ENCODE data around the gene LZTR1. TPM values are rescaled to one million over a fixed set of nuclear protein-coding genes. Genes with fewer than 3 reads are reported as not detected.

LZTR1 gene
- total and polyA plus RNA-seq, 10 donors = 21.9 to 76.2 (median 54.2) TPM

DNA sequence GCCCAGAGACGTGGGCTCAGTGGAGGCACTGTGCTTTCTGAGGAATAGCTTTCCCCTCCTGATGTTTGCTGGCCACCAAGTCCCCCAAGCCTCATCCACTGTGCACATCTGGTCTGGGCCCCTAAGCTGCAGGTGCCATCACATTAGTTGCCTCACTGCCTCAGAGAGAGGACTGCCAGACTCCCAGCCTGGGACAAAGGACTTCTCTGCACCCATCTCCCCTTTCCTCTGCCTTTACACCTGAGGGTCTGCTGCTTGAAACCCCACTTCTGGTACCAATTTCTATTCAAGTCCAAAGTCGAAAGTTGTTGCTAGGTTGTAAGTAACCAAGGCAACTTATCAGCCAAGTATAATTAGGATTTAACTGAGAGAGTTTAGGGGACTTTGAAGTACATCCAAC is 3.7 kb upstream of the LZTR1 start:
- no peak for DNase-seq
- no peak overlapping the region for H3K27ac ChIP-seq
- TF ChIP-seq POLR2AphosphoS5 (IDR thresholded peaks at IDR 0.05) (no peak), POLR2A (IDR thresholded peaks at IDR 0.05) (no peak), CTCF (IDR thresholded peaks at IDR 0.05 in 8 of 11, conservative IDR thresholded peaks at IDR 0.05 in 3 of 11) (no peak)
- peaks cover 0 to 13% (median 8%) of the 10 kb centered on the region in 8 donors for H3K9me3 ChIP-seq
- intact Hi-C loops (cut with DNase I; ENCODE audit: low total_unique reads) = no loop called here
- H3K27me3 ChIP-seq (replicated peaks in 1 of 7) = no peaks in the 10 kb centered on the region
- no peak overlapping the region for H3K4me3 ChIP-seq
- peaks cover 0 to under 1% (median 0%) of the 10 kb centered on the region in 6 donors for H3K36me3 ChIP-seq
- H3K4me1 ChIP-seq = peaks cover 14 to 44% (median 34%) of the 10 kb centered on the region in 6 donors
- WGBS, 5 donors = 87 to 95% (median 91%) methylated on average over 2 of the region's 2 CpGs

DNA sequence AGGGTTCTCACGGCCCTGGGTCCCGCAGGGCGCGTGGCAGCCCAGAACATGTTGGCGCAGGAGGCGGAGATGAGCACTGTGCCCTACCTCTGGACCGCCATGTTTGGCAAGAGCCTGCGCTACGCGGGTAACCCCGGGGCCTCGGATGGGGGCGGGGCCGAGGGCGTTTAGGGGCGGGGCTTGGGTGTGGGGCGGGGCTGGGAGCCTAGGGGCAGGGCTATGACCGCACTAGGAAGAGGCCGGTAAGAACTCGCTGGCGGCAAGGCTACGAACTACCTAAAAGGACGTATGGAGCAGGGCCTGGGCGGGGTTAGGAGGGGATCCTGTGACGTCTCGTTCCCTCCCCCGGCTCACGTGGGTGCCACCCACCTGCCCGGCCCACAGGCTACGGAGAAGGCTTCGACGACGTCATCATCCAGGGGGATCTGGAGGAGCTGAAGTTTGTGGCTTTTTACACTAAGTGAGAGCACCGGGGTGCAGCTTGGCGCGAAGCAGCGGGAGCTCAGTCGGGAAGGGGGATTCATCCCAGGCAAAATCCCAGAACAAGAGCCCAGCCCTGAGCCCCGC is 2.8 kb upstream of the LZTR1 start:
- DNase-seq = no peak
- no peaks in the 10 kb centered on the region for H3K27me3 ChIP-seq (replicated peaks in 1 of 7)
- H3K4me1 ChIP-seq = peaks cover 18 to 50% (median 40%) of the 10 kb centered on the region in 6 donors
- TF ChIP-seq POLR2AphosphoS5 (IDR thresholded peaks at IDR 0.05) = peak; percentile 29 to 54 (median 44)
- no peak for TF ChIP-seq CTCF (IDR thresholded peaks at IDR 0.05 in 8 of 11, conservative IDR thresholded peaks at IDR 0.05 in 3 of 11)
- intact Hi-C loops (cut with DNase I; ENCODE audit: low total_unique reads) = no loop called here
- peaks cover 0 to 13% (median 8%) of the 10 kb centered on the region in 8 donors for H3K9me3 ChIP-seq
- 15 to 21% (median 19%) methylated on average over 24 to 39 of the region's 39 CpGs for WGBS, 5 donors
- peak overlapping the region in 4 of 8 donors; percentile 5 to 77 (median 19) for H3K4me3 ChIP-seq
- H3K36me3 ChIP-seq = peaks cover 0 to 10% (median 0%) of the 10 kb centered on the region in 6 donors
- peak overlapping the region in 1 of 8 donors; percentile 31 for H3K27ac ChIP-seq

GRCh38 chr22:20979940-20980453 is 2.1 kb upstream of the LZTR1 start:
- WGBS, 5 donors = 49 to 71% (median 62%) methylated on average over 11 to 13 of the region's 13 CpGs
- Histone ChIP-seq H3K27ac (peak overlapping the region in 1 of 8 donors; percentile 31), H3K27me3 (replicated peaks in 1 of 7) (no peaks in the 10 kb centered on the region), H3K4me3 (peak overlapping the region in 4 of 8 donors; percentile 5 to 77 (median 19)), H3K9me3 (peaks cover 0 to 13% (median 8%) of the 10 kb centered on the region in 8 donors), H3K4me1 (peaks cover 18 to 50% (median 40%) of the 10 kb centered on the region in 6 donors), H3K36me3 (peaks cover 0 to 16% (median 0%) of the 10 kb centered on the region in 6 donors)
- intact Hi-C loops (cut with DNase I; ENCODE audit: low total_unique reads) = no loop called here
- no peak for DNase-seq
- TF ChIP-seq POLR2AphosphoS5 (IDR thresholded peaks at IDR 0.05) (no peak), CTCF (IDR thresholded peaks at IDR 0.05 in 8 of 11, conservative IDR thresholded peaks at IDR 0.05 in 3 of 11) (no peak), POLR2A (IDR thresholded peaks at IDR 0.05) (no peak)

DNA sequence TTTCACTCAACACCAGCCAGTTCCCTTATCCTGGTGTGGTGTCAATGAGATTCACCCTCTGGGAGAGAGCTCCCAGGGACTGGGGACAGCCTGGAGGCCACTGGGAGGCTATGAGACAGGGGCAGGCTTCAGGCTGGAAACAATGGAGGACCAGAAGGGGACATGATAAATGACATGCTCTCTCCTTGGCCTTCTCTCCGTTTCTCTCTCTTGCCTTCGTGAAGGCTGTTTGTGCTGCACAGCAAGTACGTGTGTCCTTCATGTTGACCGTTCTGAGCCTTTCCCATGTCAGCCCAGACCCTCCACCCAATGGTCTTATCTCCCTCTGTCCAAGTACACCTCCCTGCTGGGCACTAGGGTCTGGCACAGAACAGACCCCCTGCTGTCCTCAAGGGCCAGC is 1.6 kb upstream of the LZTR1 start:
- H3K36me3 ChIP-seq = peaks cover 0 to 22% (median 3%) of the 10 kb centered on the region in 6 donors
- no peaks in the 10 kb centered on the region for H3K27me3 ChIP-seq (replicated peaks in 1 of 7)
- 79 to 99% (median 87%) methylated on average over 4 of the region's 4 CpGs for WGBS, 5 donors
- no peak for DNase-seq
- H3K4me3 ChIP-seq = peak overlapping the region in 1 of 8 donors; percentile 77
- H3K27ac ChIP-seq = peak overlapping the region in 1 of 8 donors; percentile 95
- peaks cover 18 to 50% (median 40%) of the 10 kb centered on the region in 6 donors for H3K4me1 ChIP-seq
- no peak for TF ChIP-seq CTCF (IDR thresholded peaks at IDR 0.05 in 8 of 11, conservative IDR thresholded peaks at IDR 0.05 in 3 of 11)
- TF ChIP-seq POLR2A (IDR thresholded peaks at IDR 0.05) = no peak
- no peak for TF ChIP-seq POLR2AphosphoS5 (IDR thresholded peaks at IDR 0.05)
- intact Hi-C loops (cut with DNase I; ENCODE audit: low total_unique reads) = no loop called here
- H3K9me3 ChIP-seq = peaks cover 0 to 13% (median 8%) of the 10 kb centered on the region in 8 donors

Data from spleen (tissue), 11 donors.